HEK293T (cell line): ENCODE data around the gene MESD.

Experiments used
- CTCF ChIA-PET: fragments of 350-600 bp; formaldehyde crosslinking; extraction: SDS; loops from one replicate; lab custom pipeline; 2021; ENCODE audit warnings: antibody characterized with exemption, inconsistent platforms; lab: Yijun Ruan, JAX
- POLR2A ChIA-PET: fragments of 350-600 bp; formaldehyde crosslinking; extraction: SDS; loops from one replicate; lab custom pipeline; 2020; ENCODE audit warnings: antibody characterized with exemption, inconsistent platforms; lab: Yijun Ruan, JAX
- DNase-seq: peaks from one replicate; pipeline ENCODE4 v3.0.0; 2012; ENCODE audit warnings: mixed read lengths; ENCODE audit errors: extremely low spot score
- ARNT ChIP-seq: fragments of 450-650 bp; IDR thresholded peaks from 2 replicates; pipeline ENCODE4 v1.6.1; 2017; ENCODE audit warnings: mild to moderate bottlenecking
- BHLHE40 ChIP-seq: fragments of 450-650 bp; IDR thresholded peaks from 2 replicates; pipeline ENCODE4 v1.6.1; 2016; ENCODE audit warnings: mild to moderate bottlenecking, moderate library complexity, borderline replicate concordance
- CTBP1 ChIP-seq: fragments of 450-650 bp; IDR thresholded peaks from 2 replicates; pipeline ENCODE4 v1.6.1; 2016; ENCODE audit warnings: borderline replicate concordance
- ELF4 ChIP-seq: fragments of 450-650 bp; IDR thresholded peaks from 2 replicates; pipeline ENCODE4 v1.6.1; 2017; ENCODE audit warnings: antibody characterized with exemption
- FOXA1 ChIP-seq: fragments of 450-650 bp; IDR thresholded peaks from 2 replicates; pipeline ENCODE4 v1.6.1; 2016; ENCODE audit warnings: mild to moderate bottlenecking
- FOXK2 ChIP-seq: fragments of 450-650 bp; IDR thresholded peaks from 2 replicates; pipeline ENCODE4 v1.6.1; 2016; ENCODE audit warnings: mild to moderate bottlenecking
- FOXM1 ChIP-seq: fragments of 450-650 bp; IDR thresholded peaks from 2 replicates; pipeline ENCODE4 v1.6.1; 2017; ENCODE audit warnings: mild to moderate bottlenecking, borderline replicate concordance
- HDGF ChIP-seq: fragments of 450-650 bp; IDR thresholded peaks from 2 replicates; pipeline ENCODE4 v1.6.1; 2017; ENCODE audit warnings: antibody characterized with exemption, borderline replicate concordance
- L3MBTL2 ChIP-seq: fragments of 450-650 bp; conservative IDR thresholded peaks from 2 replicates; pipeline ENCODE4 v1.6.1; 2016; ENCODE audit warnings: mild to moderate bottlenecking
- LEF1 ChIP-seq: fragments of 450-650 bp; IDR thresholded peaks from 2 replicates; pipeline ENCODE4 v1.6.1; 2017; ENCODE audit warnings: mild to moderate bottlenecking, borderline replicate concordance
- NFRKB ChIP-seq: fragments of 450-650 bp; IDR thresholded peaks from 2 replicates; pipeline ENCODE4 v1.6.1; 2016; ENCODE audit warnings: mild to moderate bottlenecking, moderate library complexity
- PKNOX1 ChIP-seq: fragments of 450-650 bp; IDR thresholded peaks from 2 replicates; pipeline ENCODE4 v1.6.1; 2016
- SP1 ChIP-seq: fragments of 450-650 bp; IDR thresholded peaks from 2 replicates; pipeline ENCODE4 v1.6.1; 2017
- SUZ12 ChIP-seq: fragments of 450-650 bp; IDR thresholded peaks from 2 replicates; pipeline ENCODE4 v1.6.1; 2016; ENCODE audit warnings: mild to moderate bottlenecking
- TARDBP ChIP-seq: fragments of 450-650 bp; IDR thresholded peaks from 2 replicates; pipeline ENCODE4 v1.6.1; 2016
- ZNF384 ChIP-seq: fragments of 450-650 bp; IDR thresholded peaks from 2 replicates; pipeline ENCODE4 v1.6.1; 2016

Gene MESD

GRCh38 chr15:80985981-80986380 lies 3.6 kb downstream of the MESD start:
- ChIA-PET CTCF (interaction anchor here (1.1 to 1.7 kb wide), 2 partner anchors 8 to 280 kb away, joined by 7 to 8 read pairs; no protein-coding TSS in a partner anchor), POLR2A (interaction anchor here (1.0 kb wide), 1 partner anchor 15 kb away, joined by 3 read pairs; the partner anchor contains the start of gene TLNRD1)
- no peak for TF ChIP-seq FOXK2
- TF ChIP-seq FOXM1: no peak
- no peak for TF ChIP-seq SUZ12
- TF ChIP-seq ZNF384: no peak
- no peak for TF ChIP-seq LEF1
- TF ChIP-seq HDGF: no peak
- no peak for TF ChIP-seq BHLHE40
- TF ChIP-seq TARDBP: no peak
- TF ChIP-seq ELF4: no peak
- TF ChIP-seq CTBP1: no peak
- no peak for TF ChIP-seq PKNOX1
- no peak for TF ChIP-seq FOXA1
- no peak for TF ChIP-seq SP1
- TF ChIP-seq L3MBTL2: no peak
- no peak for TF ChIP-seq NFRKB
- no peak for DNase-seq

GRCh38 chr15:80984856-80985255 lies 4.8 kb downstream of the MESD start:
- POLR2A ChIA-PET: no interaction called here
- DNase-seq: no peak
- CTCF ChIA-PET: no interaction called here
- no peak for TF ChIP-seq ZNF384
- TF ChIP-seq SP1: no peak
- TF ChIP-seq LEF1: no peak
- no peak for TF ChIP-seq FOXM1
- no peak for TF ChIP-seq ARNT
- no peak for TF ChIP-seq L3MBTL2
- no peak for TF ChIP-seq TARDBP
- no peak for TF ChIP-seq SUZ12
- no peak for TF ChIP-seq BHLHE40
- no peak for TF ChIP-seq ELF4
- TF ChIP-seq CTBP1: no peak
- no peak for TF ChIP-seq PKNOX1
- no peak for TF ChIP-seq NFRKB
- TF ChIP-seq HDGF: no peak
- no peak for TF ChIP-seq FOXK2
- no peak for TF ChIP-seq FOXA1

- ChIA-PET CTCF (interaction anchor here (1.0 kb wide), 1 partner anchor 284 kb away, joined by 4 read pairs; no protein-coding TSS in a partner anchor), POLR2A (no interaction called here)
- TF ChIP-seq SUZ12 (no peak), NFRKB (no peak), FOXM1 (no peak), TARDBP (no peak), CTBP1 (no peak), BHLHE40 (no peak), FOXK2 (no peak), ELF4 (no peak), SP1 (no peak), L3MBTL2 (no peak), ZNF384 (no peak), LEF1 (no peak), HDGF (no peak), PKNOX1 (no peak), ARNT (no peak), FOXA1 (no peak)
- DNase-seq: no peak
Observed at GRCh38 chr15:80982839-80983238, 6.8 kb downstream of the MESD start.

GRCh38 chr15:80982205-80982604 lies 7.4 kb downstream of the MESD start:
- DNase-seq: no peak
- TF ChIP-seq ZNF384 (no peak), SUZ12 (no peak), CTBP1 (no peak), FOXA1 (no peak), HDGF (no peak), LEF1 (no peak), TARDBP (no peak), PKNOX1 (no peak), L3MBTL2 (no peak), ARNT (no peak), ELF4 (no peak), FOXK2 (no peak)
- ChIA-PET CTCF (interaction anchor here (1.0 kb wide), 1 partner anchor 284 kb away, joined by 4 read pairs; no protein-coding TSS in a partner anchor), POLR2A (no interaction called here)

GRCh38 chr15:80979538-80980200 lies 9.9 kb downstream of the MESD start:
- DNase-seq: no peak
- TF ChIP-seq ELF4: no peak
- ChIA-PET POLR2A (interaction anchor here (1.9 kb wide), 1 partner anchor 8 kb away, joined by 6 read pairs; no protein-coding TSS in a partner anchor), CTCF (interaction anchor here (0.6 to 2.4 kb wide), 10 partner anchors 8 to 841 kb away, joined by 3 to 19 read pairs (median 3); partner anchors contain the start of gene CEMIP)
